OCI-LY1 (cell line): ENCODE data around the gene ZNF75A.

Source experiments
- H2AFZ ChIP-seq: fragments of 200-600 bp; sonication (generic), shearing (Covaris generic); 2 replicates; pipeline ENCODE4 v1.6.0; 2014; ENCODE audit warnings: antibody characterized with exemption, mild to moderate bottlenecking, low read length
- H3F3A ChIP-seq: fragments of 200-600 bp; sonication (generic), shearing (Covaris generic); 2 replicates; pipeline ENCODE4 v1.6.0; 2014; ENCODE audit warnings: mild to moderate bottlenecking, antibody characterized with exemption, low read length, moderate library complexity; ENCODE audit not compliant: insufficient read depth
- H3K27ac ChIP-seq: fragments of 200-600 bp; sonication (generic); 2 replicates; pipeline ENCODE4 v1.5.1; 2014; ENCODE audit warnings: low read length, mixed run types, mild to moderate bottlenecking, low read depth; ENCODE audit not compliant: poor library complexity, severe bottlenecking
- H3K27me3 ChIP-seq: fragments of 200-600 bp; sonication (generic); 2 replicates; pipeline ENCODE4 v1.6.0; 2014; ENCODE audit warnings: antibody characterized with exemption, mild to moderate bottlenecking, low read length, moderate library complexity; ENCODE audit not compliant: insufficient read depth
- H3K36me3 ChIP-seq: fragments of 200-600 bp; sonication (generic); 2 replicates; pipeline ENCODE4 v1.6.1; 2014; ENCODE audit warnings: mild to moderate bottlenecking, antibody characterized with exemption, low read length, moderate library complexity, mixed read lengths; ENCODE audit not compliant: insufficient read depth
- H3K4me1 ChIP-seq: fragments of 200-600 bp; sonication (generic); 2 replicates; pipeline ENCODE4 v1.5.1; 2014; ENCODE audit warnings: mild to moderate bottlenecking, low read length, moderate library complexity; ENCODE audit not compliant: insufficient read depth, severe bottlenecking
- H3K4me2 ChIP-seq: fragments of 200-600 bp; sonication (generic), shearing (Covaris generic); 2 replicates; pipeline ENCODE4 v1.6.1; 2014; ENCODE audit warnings: low read length
- H3K4me3 ChIP-seq: fragments of 200-600 bp; sonication (generic); 2 replicates; pipeline ENCODE4 v1.5.1; 2014; ENCODE audit warnings: low read length, low read depth, mild to moderate bottlenecking, mixed read lengths; ENCODE audit not compliant: poor library complexity, severe bottlenecking
- H3K79me2 ChIP-seq: fragments of 200-600 bp; shearing (Covaris generic); 2 replicates; pipeline ENCODE4 v1.6.1; 2016; ENCODE audit warnings: mixed run types, low read length, mixed read lengths; ENCODE audit not compliant: insufficient read depth
- H3K9ac ChIP-seq: fragments of 200-600 bp; sonication (generic), shearing (Covaris generic); 2 replicates; pipeline ENCODE4 v1.6.1; 2014; ENCODE audit warnings: mild to moderate bottlenecking, low read length, mixed read lengths
- H3K9me2 ChIP-seq: fragments of 200-600 bp; sonication (generic), shearing (Covaris generic); 2 replicates; pipeline ENCODE4 v1.6.1; 2014; ENCODE audit warnings: low read depth, mild to moderate bottlenecking, low read length, mixed read lengths
- H3K9me3 ChIP-seq: fragments of 200-600 bp; shearing (Covaris generic); 2 replicates; pipeline ENCODE4 v1.6.1; 2014; ENCODE audit warnings: low read length, mixed read lengths
- H4K20me1 ChIP-seq: fragments of 200-600 bp; sonication (generic), shearing (Covaris generic); 2 replicates; pipeline ENCODE4 v1.6.0; 2016; ENCODE audit warnings: mild to moderate bottlenecking, low read length; ENCODE audit not compliant: insufficient read depth
- EZH2 ChIP-seq: fragments of 200-600 bp; sonication (generic), shearing (Covaris generic); IDR thresholded peaks from 2 replicates; pipeline ENCODE4 v1.8.0; 2017; ENCODE audit warnings: borderline replicate concordance, mixed run types, mild to moderate bottlenecking, antibody characterized with exemption, low read length, moderate library complexity, mixed read lengths
- TF ChIP-seq, protein P1 (sequence below): fragments of 200-600 bp; sonication (generic), shearing (Covaris generic); IDR thresholded peaks from 2 replicates; pipeline ENCODE4 v1.5.1; 2017; ENCODE audit warnings: mild to moderate bottlenecking, antibody characterized with exemption, low read length, moderate library complexity, mixed read lengths

The ZNF75A gene

GRCh38 chr16:3274490-3274889 lies 30.8 kb upstream of the ZNF75A start:
- TF ChIP-seq, protein P1, sequence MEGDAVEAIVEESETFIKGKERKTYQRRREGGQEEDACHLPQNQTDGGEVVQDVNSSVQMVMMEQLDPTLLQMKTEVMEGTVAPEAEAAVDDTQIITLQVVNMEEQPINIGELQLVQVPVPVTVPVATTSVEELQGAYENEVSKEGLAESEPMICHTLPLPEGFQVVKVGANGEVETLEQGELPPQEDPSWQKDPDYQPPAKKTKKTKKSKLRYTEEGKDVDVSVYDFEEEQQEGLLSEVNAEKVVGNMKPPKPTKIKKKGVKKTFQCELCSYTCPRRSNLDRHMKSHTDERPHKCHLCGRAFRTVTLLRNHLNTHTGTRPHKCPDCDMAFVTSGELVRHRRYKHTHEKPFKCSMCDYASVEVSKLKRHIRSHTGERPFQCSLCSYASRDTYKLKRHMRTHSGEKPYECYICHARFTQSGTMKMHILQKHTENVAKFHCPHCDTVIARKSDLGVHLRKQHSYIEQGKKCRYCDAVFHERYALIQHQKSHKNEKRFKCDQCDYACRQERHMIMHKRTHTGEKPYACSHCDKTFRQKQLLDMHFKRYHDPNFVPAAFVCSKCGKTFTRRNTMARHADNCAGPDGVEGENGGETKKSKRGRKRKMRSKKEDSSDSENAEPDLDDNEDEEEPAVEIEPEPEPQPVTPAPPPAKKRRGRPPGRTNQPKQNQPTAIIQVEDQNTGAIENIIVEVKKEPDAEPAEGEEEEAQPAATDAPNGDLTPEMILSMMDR = no peak
- no peak for TF ChIP-seq EZH2
- H4K20me1 ChIP-seq = no peaks in the 10 kb centered on the region
- H3K9ac ChIP-seq = no peak overlapping the region
- H3F3A ChIP-seq = no peaks in the 10 kb centered on the region
- H3K9me2 ChIP-seq = no peaks in the 10 kb centered on the region
- H3K79me2 ChIP-seq = no peaks in the 10 kb centered on the region
- H3K27ac ChIP-seq = no peak overlapping the region
- no peaks in the 10 kb centered on the region for H3K9me3 ChIP-seq
- H2AFZ ChIP-seq = no peak overlapping the region
- peaks cover 6% of the 10 kb centered on the region; the same call in 1 of the 2 replicates for H3K27me3 ChIP-seq
- peaks cover 10% of the 10 kb centered on the region for H3K4me1 ChIP-seq
- H3K4me2 ChIP-seq = peak overlapping the region; percentile 6; the same call in 1 of the 2 replicates
- H3K4me3 ChIP-seq = no peak overlapping the region
- H3K36me3 ChIP-seq = no peaks in the 10 kb centered on the region

DNA sequence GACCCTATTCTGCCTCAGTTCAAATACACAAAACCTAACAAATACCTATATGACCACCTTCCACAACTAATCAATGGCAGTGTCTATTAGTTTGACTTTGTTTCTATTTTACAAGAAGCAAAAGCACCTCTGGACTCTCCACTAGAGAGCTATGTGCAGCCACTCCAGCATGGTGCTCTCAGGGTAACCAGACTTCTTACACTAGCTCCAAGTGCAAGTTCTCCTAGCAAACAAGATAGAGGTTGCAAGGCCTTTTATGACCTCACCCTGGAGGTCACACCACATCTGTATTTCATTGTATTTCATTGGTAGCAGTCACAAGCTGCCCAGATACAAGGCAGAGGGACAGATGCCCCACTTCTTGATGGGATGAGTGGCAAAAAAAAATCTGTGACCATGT lies 30.4 kb upstream of the ZNF75A start:
- Histone ChIP-seq H3K27ac (no peak overlapping the region), H3K27me3 (peaks cover 6% of the 10 kb centered on the region; the same call in 1 of the 2 replicates), H3F3A (no peaks in the 10 kb centered on the region), H2AFZ (no peak overlapping the region), H3K36me3 (no peaks in the 10 kb centered on the region), H3K4me2 (no peak overlapping the region; the same call in 1 of the 2 replicates), H3K9ac (no peak overlapping the region), H3K9me3 (no peaks in the 10 kb centered on the region), H3K79me2 (no peaks in the 10 kb centered on the region), H4K20me1 (no peaks in the 10 kb centered on the region), H3K4me3 (no peak overlapping the region), H3K4me1 (peaks cover 10% of the 10 kb centered on the region), H3K9me2 (no peaks in the 10 kb centered on the region)
- no peak for TF ChIP-seq EZH2
- TF ChIP-seq, protein P1 = no peak

DNA sequence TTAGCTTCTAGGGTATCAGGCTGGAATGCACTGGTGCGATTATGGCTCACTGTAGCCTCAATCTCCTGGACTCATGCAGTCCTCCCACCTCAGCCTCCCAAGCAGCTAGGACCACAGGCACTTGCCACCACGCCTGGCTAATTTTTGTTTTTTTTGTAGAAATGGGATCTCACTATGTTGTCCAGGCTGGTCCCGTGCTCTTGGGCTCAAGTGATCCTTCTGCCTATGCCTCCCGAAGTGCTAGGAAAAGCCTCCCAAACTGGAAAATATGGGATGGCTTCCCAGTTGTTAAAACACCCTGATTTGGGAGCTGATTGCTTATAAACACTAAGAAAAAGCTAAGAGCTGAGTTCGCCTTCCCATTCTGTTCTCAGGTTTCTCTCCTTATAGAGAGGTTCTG lies 28.6 kb upstream of the ZNF75A start:
- Histone ChIP-seq H4K20me1 (no peaks in the 10 kb centered on the region), H3K9me3 (no peaks in the 10 kb centered on the region), H3K4me2 (no peak overlapping the region), H3K27me3 (peaks cover 6% of the 10 kb centered on the region; the same call in 1 of the 2 replicates), H3K9me2 (no peaks in the 10 kb centered on the region), H3K27ac (no peak overlapping the region), H3K9ac (no peak overlapping the region), H3K4me3 (no peak overlapping the region), H3K4me1 (peaks cover 10% of the 10 kb centered on the region), H3F3A (no peaks in the 10 kb centered on the region), H2AFZ (no peak overlapping the region), H3K36me3 (no peaks in the 10 kb centered on the region), H3K79me2 (no peaks in the 10 kb centered on the region)
- TF ChIP-seq EZH2 = no peak
- TF ChIP-seq, protein P1 = no peak
